Activated CD4-positive, alpha-beta T cell treated with anti-CD3 and anti-CD28 coated beads, Interleukin-2, amount 50 U/mL, for 1 hour (primary cell): ENCODE measurements around the gene SYT17.

ENCODE experiments used
- DNase-seq: peaks from one replicate; pipeline ENCODE4 v3.0.0-alpha.2; 2020

SYT17 gene

DNA sequence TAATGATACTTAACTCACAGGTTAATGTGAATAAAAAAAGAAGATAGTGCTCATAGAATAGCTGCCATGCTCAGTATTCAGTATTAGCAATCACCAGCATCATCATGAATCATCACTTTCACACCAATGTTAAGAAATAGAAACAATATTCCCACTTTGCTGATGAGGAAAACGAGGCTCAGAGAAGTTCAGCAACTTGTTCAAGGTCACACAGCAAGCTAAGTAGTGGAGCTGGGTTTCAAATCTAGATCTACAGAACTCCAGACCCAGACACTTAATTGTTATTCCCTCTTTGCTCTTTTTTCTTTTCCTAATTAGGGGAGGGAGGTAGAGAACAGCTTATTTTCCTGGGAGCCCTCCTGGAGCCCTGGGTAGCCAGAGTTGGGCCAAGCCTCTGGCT, 140.4 kb downstream of the SYT17 start:
- DNase-seq: no peak

- DNase-seq: no peak
Measured at GRCh38 chr16:19309178-19309577, 141.1 kb downstream of the SYT17 start.

DNA sequence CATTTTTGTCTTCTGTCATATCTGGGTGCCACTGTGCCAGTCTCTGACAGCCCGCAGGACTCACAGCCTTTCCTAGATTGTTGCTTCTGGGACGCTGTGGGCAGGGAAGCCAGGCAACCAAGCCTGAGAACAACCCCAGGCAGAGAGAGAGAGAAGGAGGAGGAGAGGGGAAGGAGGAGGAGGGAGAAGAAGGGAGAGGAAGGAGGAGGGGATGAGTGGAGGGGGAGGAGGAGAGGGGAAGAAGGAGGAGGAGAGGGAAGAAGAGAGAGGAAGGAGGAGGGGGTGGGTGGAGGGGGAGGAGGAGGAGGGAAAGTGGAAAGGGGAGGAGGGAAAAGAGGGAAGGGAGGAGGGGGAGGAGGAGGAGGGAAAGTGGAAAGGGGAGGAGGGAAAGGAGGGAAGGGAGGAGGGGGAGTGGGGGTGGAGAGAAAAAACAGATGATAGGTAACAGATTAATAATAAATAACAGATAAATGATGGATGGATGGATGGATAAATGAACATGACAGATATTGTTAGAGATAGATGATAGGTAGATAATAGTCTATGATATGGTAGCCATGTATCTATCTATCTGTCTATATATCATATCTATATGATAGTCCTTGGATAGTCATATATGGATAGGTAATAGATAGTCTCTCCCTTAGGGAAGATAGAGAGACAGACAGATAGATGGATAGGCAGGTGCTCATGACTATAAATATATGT, 146.8 kb downstream of the SYT17 start:
- no peak for DNase-seq

DNA sequence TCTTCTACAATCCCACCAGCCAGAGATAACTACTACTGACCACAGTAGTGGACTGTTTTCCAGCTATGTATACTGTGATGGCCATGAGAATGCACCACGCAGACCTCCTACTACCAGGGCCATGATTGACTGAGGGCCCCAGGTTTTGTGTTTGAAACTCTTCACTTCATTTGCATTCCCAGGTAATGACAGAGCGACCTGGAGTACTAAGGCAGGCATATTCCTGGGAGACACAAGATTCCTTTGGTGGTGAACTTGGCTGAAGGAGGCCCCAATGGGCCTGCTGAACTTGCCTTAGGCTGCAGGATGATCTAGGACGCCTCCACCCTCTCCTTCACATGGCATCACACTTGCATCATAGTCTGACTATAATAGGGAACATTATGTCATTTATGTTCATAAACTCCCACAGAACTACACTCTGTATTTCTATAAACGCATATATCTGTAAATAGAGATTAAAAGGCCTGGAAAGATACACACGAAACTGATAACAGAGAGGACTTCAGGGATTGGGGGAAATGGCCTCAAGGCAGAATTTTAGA, 147.9 kb downstream of the SYT17 start:
- DNase-seq: no peak

DNA sequence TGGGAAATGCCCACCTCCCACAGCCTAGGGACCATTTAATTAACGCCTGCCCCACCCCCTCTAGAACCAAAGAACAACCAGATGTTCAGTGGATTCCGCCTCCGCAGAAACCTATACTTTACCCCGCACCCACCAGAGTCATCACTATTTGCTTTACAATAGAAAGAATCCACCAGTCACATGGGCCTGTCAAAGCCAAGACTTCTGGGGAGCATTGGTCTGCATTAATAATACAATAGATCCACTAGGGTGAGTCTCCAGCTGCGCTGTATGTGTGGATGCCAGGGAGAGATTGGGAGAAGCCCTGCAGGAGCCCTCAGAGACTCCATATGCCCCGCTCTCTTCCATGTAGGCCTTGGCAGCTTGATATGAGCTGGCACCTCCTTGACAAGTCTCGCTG, 148.8 kb downstream of the SYT17 start:
- no peak for DNase-seq
